HL-60 (cell line): ENCODE results near the gene PPIL4.

Experiments used
- DNase-seq, 2 experiments: peaks; one replicate each; pipeline ENCODE4 v3.0.0-alpha.2; 2010 to 2020; ENCODE audit warnings: low read depth in 1 of 2, low spot score in 1 of 2
- H3K27ac ChIP-seq: fragments of 250-450 bp; sonication (Bioruptor Pico); replicated peaks from 2 replicates; pipeline ENCODE4 v1.5.1; 2020; ENCODE audit warnings: mild to moderate bottlenecking, moderate library complexity
- H3K27me3 ChIP-seq: fragments of 250-450 bp; sonication (Bioruptor Pico); 2 replicates; pipeline ENCODE4 v1.5.1; 2021; ENCODE audit warnings: mild to moderate bottlenecking, moderate library complexity; ENCODE audit not compliant: insufficient read depth, poor library complexity, severe bottlenecking
- H3K4me3 ChIP-seq: replicated peaks from 2 replicates; pipeline ENCODE4 v1.5.1; 2011; ENCODE audit warnings: mild to moderate bottlenecking, control low read depth, low read length; ENCODE audit not compliant: insufficient read depth
- GABPA ChIP-seq: IDR thresholded peaks from 2 replicates; pipeline ENCODE4 v1.6.1; 2012; ENCODE audit warnings: low read depth
- POLR2AphosphoS5 ChIP-seq: IDR thresholded peaks from 2 replicates; pipeline ENCODE4 v1.6.1; 2012; ENCODE audit warnings: low read depth
- SPI1 ChIP-seq: IDR thresholded peaks from 2 replicates; pipeline ENCODE4 v1.6.1; 2012; ENCODE audit warnings: low read depth, mild to moderate bottlenecking, borderline replicate concordance
- TF ChIP-seq, protein P1 (sequence below): IDR thresholded peaks from 2 replicates; pipeline ENCODE4 v1.6.1; 2012; ENCODE audit warnings: low read depth; ENCODE audit not compliant: insufficient replicate concordance
- TF ChIP-seq, protein P2 (sequence below): IDR thresholded peaks from one replicate; pipeline ENCODE4 v1.5.1; 2011; ENCODE audit warnings: low read length, control low read depth, inconsistent platforms; ENCODE audit not compliant: insufficient read depth

PPIL4 gene

GRCh38 chr6:149478631-149479314, 67.1 kb downstream of the PPIL4 start:
- DNase-seq, result no peak
- no peak for TF ChIP-seq SPI1
- TF ChIP-seq, protein P1, sequence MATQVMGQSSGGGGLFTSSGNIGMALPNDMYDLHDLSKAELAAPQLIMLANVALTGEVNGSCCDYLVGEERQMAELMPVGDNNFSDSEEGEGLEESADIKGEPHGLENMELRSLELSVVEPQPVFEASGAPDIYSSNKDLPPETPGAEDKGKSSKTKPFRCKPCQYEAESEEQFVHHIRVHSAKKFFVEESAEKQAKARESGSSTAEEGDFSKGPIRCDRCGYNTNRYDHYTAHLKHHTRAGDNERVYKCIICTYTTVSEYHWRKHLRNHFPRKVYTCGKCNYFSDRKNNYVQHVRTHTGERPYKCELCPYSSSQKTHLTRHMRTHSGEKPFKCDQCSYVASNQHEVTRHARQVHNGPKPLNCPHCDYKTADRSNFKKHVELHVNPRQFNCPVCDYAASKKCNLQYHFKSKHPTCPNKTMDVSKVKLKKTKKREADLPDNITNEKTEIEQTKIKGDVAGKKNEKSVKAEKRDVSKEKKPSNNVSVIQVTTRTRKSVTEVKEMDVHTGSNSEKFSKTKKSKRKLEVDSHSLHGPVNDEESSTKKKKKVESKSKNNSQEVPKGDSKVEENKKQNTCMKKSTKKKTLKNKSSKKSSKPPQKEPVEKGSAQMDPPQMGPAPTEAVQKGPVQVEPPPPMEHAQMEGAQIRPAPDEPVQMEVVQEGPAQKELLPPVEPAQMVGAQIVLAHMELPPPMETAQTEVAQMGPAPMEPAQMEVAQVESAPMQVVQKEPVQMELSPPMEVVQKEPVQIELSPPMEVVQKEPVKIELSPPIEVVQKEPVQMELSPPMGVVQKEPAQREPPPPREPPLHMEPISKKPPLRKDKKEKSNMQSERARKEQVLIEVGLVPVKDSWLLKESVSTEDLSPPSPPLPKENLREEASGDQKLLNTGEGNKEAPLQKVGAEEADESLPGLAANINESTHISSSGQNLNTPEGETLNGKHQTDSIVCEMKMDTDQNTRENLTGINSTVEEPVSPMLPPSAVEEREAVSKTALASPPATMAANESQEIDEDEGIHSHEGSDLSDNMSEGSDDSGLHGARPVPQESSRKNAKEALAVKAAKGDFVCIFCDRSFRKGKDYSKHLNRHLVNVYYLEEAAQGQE, result no peak
- no peaks in the 10 kb centered on the region for H3K27me3 ChIP-seq
- H3K4me3 ChIP-seq, result no peak overlapping the region
- no peak overlapping the region for H3K27ac ChIP-seq

- no peak for DNase-seq
- Histone ChIP-seq H3K4me3 (no peak overlapping the region), H3K27me3 (no peaks in the 10 kb centered on the region), H3K27ac (no peak overlapping the region)
- TF ChIP-seq POLR2AphosphoS5 (no peak), SPI1 (no peak)
Measured at GRCh38 chr6:149477544-149477943, 68.3 kb downstream of the PPIL4 start.

GRCh38 chr6:149476789-149477455, 68.9 kb downstream of the PPIL4 start:
- Histone ChIP-seq H3K27me3 (no peaks in the 10 kb centered on the region), H3K4me3 (no peak overlapping the region), H3K27ac (no peak overlapping the region)
- no peak for DNase-seq
- TF ChIP-seq, protein P2, sequence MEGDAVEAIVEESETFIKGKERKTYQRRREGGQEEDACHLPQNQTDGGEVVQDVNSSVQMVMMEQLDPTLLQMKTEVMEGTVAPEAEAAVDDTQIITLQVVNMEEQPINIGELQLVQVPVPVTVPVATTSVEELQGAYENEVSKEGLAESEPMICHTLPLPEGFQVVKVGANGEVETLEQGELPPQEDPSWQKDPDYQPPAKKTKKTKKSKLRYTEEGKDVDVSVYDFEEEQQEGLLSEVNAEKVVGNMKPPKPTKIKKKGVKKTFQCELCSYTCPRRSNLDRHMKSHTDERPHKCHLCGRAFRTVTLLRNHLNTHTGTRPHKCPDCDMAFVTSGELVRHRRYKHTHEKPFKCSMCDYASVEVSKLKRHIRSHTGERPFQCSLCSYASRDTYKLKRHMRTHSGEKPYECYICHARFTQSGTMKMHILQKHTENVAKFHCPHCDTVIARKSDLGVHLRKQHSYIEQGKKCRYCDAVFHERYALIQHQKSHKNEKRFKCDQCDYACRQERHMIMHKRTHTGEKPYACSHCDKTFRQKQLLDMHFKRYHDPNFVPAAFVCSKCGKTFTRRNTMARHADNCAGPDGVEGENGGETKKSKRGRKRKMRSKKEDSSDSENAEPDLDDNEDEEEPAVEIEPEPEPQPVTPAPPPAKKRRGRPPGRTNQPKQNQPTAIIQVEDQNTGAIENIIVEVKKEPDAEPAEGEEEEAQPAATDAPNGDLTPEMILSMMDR, result no peak
- TF ChIP-seq SPI1 (no peak), GABPA (no peak), POLR2AphosphoS5 (no peak)
- TF ChIP-seq, protein P1, result no peak

- no peaks in the 10 kb centered on the region for H3K27me3 ChIP-seq
- no peak overlapping the region for H3K27ac ChIP-seq
- TF ChIP-seq GABPA, result no peak
- TF ChIP-seq, protein P1, result peak; percentile 80
- DNase-seq, result no peak
- no peak overlapping the region for H3K4me3 ChIP-seq
Measured at GRCh38 chr6:149474108-149474935, 71.5 kb downstream of the PPIL4 start.
